GM21390 (cell line): ENCODE data around the gene VAV2.
"Not testable (repeated sequence)": the region's sequence is repeated elsewhere in the genome, so short reads cannot be mapped to it uniquely, and the experiment has no call there.

Experiments used
- ATAC-seq: cut with Tn5 transposase; IDR thresholded peaks from one replicate; pipeline ENCODE4 v1.9.1; 2021; ENCODE audit not compliant: unreplicated experiment

Gene VAV2

DNA sequence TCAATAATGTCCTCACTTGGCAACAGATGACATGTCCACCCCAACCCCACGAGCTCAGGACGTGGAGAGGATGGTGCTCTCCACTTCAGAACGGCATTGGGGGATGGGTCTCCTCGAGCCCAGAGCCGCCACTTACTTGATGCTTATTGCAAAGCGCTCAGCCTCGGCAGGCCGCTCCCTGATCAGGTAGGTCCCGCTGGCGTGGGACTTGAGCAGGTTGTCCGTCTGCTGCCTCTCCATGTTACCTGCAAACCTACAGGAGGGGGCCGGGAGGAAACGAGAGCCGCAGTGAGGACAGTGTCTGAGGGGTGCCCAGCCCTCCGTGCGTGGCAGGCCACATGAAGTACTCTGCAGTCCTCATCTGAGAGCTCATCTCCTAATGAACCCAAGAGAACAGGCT, 217.3 kb downstream of the VAV2 start:
- no peak for ATAC-seq

DNA sequence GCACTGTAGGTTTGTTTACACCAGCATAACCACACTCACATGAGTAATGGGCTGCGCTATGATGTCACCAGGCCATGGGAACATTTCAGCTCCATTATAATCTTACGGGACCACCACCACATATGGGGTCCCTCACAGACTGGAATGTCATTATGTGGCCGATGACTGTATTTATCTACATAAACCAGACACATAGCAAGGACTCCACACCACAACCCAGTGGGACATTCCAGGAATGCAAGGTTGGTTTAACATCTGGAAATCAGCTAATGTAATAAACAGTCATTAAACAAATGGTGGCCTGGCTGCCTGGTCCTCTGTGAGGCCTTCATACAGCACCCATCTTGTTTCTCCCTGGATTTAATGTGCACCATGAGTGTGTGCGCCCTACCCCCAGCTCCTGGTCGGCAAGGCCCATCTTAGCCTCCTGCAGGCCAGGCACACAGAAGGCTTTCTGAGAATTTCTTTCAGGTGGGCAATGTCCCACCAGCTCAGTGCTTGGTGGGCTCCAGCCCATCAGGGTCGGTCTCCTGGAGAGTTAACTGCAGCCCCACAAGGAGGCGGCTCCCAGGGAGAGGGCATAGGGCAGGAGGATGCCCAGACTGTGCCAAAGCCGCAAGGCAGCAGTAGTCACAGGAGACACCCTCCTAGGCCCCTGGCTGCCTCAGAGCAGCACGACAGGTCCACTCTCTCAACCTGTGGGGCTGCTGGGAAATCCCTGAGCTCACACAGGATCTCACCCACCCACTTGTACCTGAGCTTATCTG, 218.1 kb downstream of the VAV2 start:
- no peak for ATAC-seq

- ATAC-seq: no peak
Observed at GRCh38 chr9:133772581-133772980, 219.5 kb downstream of the VAV2 start.

GRCh38 chr9:133771486-133772482, 220.3 kb downstream of the VAV2 start:
- no peak for ATAC-seq

DNA sequence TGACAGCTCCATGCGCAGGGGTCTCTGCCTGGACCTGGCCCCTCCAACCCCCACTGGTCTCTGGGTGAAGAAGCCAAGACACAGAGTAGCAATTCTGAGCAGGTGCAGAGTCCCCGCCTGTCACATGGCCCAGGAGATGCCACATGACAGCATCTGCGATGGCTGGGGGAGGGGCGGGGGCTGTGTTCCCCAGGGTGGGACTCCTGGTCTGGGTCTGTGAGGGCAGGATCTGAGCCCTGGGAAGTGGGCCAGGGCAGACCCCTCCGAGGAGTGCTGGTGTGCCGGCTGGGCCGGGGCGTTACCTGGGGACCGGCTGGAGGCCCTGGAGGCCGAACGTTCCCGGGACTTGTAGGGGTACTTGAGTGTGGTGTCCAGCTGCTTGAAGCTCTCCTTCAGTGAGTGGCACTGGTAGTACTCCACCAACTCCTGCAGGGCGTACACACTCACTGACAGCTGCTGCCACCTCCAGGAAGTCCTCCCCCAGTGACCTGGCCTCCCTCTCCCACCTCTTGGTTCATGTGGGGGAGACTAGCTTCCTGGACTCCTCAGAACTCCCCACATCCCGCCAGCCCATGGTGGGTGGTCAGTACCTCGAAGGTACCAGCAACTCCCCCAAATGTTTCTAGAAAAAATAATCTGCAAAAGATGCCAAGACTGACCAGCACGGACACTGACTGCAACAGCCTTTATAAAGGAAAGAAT, 221.9 kb downstream of the VAV2 start:
- no peak for ATAC-seq

GRCh38 chr9:133769511-133770075, 222.5 kb downstream of the VAV2 start:
- ATAC-seq: no peak

DNA sequence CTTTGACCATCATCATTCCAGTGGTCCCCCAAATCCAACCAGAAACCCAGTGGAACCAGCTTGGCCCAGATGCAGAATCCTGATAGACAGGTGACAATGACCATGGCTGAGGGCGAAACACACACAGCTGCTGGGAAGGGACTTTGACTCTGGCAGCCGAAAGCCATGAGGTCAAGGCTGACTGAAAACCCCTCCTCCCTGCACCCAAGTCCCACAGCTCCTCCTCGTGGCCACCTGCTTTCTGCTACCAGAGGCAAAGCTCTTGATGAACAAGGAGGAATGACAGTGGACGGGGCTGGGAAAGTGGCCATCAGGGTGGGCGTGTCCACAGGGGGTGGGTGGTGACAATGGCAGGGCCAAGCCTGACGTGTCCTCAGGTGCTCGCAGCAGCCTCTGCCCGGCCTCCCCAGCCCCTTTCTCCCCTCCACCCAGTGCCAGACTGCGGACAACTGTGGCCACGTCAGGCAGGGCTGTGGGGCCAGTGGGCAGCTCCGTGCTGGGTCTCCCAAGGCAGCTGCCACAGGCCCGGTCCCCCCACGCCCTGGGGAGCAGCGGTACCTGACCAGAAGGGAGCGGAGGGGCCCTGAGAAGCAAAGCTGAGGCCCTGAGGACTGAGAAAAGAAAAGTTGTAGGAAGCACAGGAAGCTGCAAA, 223.1 kb downstream of the VAV2 start:
- ATAC-seq: no peak

- ATAC-seq: no peak
Observed at GRCh38 chr9:133768371-133768858, 223.7 kb downstream of the VAV2 start.

- no peak for ATAC-seq
Observed at GRCh38 chr9:133767625-133768024, 224.5 kb downstream of the VAV2 start.

- no peak for ATAC-seq
Observed at GRCh38 chr9:133767008-133767407, 225.1 kb downstream of the VAV2 start.

- ATAC-seq: not testable (repeated sequence)
Observed at GRCh38 chr9:133766234-133766633, 225.9 kb downstream of the VAV2 start.

DNA sequence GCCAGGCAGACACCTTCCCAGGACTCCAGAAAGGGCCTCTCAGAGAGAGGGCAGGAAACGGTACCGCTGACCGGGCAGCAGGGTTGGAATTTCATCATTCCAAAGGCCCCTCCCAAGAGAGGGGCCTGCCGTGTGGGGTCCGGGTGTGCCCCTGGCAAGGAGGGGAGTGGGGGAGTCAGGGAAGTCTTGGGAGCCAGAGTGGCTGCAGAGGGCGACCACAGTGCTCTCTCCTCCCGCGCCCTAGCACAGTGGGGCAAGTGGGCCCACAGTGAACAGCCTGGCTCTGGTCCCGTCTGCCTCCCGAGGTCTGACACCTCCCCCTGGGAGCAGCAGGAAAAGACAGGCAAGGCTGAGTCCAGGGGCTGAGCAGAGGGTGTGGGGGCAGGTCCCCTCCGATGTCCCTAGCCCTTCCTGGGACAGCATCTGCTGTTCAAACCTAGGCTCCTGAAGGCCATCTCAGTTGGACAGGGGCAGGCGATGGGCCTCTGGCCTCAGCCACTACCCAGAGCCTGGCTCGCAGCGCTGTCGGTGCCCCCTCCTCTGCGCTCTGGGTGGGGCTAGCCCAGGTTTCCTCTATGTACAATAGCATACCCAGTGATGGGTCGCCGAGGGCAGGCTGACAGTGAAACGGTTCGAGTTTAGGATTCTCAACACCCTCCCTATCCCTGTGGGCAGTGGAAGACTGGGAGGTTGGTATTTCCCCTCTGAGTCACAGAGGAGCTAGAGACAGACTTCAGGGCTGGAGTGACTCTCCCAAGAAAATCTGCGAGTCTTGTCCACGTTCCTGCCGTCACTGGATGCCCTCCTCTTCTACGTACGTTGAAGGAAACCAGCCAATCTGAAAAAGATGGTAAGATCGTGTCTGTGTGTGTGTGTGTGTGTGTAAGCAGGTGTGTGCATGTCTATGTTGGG, 228.6 kb downstream of the VAV2 start:
- ATAC-seq: no peak

GRCh38 chr9:133762488-133763271, 229.4 kb downstream of the VAV2 start:
- ATAC-seq: no peak

- ATAC-seq: no peak
Observed at GRCh38 chr9:133761641-133762248, 230.4 kb downstream of the VAV2 start.

- no peak for ATAC-seq
Observed at GRCh38 chr9:133760713-133761290, 231.3 kb downstream of the VAV2 start.

- no peak for ATAC-seq
Observed at GRCh38 chr9:133759946-133760345, 232.2 kb downstream of the VAV2 start.

DNA sequence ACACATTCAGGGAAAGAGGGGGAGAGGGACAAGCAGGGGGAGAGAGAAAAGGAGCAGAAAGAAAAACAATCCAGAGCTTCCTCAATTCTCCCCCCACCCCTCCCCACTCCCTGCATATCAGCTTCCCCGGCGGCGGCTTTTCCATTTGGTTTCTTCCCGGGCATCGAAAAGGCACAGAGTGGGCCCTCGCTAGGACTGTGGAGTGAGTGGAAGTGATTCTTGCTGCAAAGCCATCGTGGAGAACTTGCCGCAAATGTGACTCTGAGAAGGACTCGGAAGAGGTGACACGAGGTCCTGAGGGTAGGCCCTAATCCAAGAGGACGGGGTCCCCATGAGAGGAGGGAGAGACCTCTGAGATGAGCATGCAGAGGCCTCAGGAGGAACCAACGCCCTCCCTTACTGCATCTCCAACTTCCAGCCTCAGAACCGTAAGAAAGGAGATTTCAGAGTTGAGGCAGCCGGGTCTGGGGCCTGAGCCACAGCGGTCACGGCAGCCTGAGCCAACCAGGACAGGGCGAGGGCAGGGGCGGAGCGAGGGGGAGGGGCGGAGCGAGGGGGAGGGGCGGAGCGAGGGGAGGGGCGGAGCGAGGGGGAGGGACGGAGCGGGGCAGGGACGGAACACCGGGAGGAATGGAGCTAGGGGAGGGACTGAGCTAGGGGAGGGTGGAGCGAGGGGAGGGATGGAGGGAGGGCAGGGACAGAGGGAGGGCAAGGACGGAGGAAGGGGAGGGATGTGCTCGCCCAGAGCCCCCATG, 232.8 kb downstream of the VAV2 start:
- no peak for ATAC-seq
